LNCAP (cell line): Measurements from ENCODE around the gene SNRPB2.

Experiments used
- TF ChIP-seq, protein P1 (sequence below): fragments of 450-650 bp; IDR thresholded peaks from 2 replicates; pipeline ENCODE4 v1.5.1; 2017; ENCODE audit warnings: mild to moderate bottlenecking

Gene SNRPB2

GRCh38 chr20:16732506-16733152 lies 2.8 kb downstream of the SNRPB2 start:
- TF ChIP-seq, protein P1, sequence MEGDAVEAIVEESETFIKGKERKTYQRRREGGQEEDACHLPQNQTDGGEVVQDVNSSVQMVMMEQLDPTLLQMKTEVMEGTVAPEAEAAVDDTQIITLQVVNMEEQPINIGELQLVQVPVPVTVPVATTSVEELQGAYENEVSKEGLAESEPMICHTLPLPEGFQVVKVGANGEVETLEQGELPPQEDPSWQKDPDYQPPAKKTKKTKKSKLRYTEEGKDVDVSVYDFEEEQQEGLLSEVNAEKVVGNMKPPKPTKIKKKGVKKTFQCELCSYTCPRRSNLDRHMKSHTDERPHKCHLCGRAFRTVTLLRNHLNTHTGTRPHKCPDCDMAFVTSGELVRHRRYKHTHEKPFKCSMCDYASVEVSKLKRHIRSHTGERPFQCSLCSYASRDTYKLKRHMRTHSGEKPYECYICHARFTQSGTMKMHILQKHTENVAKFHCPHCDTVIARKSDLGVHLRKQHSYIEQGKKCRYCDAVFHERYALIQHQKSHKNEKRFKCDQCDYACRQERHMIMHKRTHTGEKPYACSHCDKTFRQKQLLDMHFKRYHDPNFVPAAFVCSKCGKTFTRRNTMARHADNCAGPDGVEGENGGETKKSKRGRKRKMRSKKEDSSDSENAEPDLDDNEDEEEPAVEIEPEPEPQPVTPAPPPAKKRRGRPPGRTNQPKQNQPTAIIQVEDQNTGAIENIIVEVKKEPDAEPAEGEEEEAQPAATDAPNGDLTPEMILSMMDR: no peak

- TF ChIP-seq, protein P1: no peak
Measured at GRCh38 chr20:16740365-16741072, 10.7 kb downstream of the SNRPB2 start.

DNA sequence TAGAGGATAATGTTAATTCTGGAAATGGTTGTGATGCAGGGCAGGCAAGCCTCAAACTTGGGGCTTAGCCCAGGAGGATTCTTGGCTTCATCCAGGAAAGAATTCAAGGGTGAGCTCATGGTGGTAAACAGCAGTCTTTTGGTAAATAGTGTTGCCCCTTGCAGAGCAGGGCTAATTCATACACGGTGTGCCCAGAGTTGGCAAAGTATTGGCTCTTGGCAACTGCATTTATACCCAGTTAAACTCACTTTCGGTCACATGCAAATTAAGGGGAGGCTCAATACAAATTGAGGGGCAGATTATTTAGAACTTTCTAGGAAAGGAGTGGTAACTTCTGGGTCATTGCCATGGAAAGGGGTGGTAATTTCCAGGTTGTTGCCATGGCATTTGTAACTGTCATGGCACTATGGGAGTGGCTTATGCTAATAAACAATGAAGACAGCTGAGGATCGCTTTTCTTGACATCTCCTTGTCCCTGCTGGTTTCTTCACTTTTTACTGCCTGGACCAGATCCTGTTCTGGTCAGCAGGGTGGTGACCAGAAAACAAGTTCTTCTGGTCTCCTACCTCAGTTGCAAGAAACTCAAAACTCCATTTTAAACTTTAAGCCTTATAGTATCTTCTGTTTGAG lies 14.5 kb downstream of the SNRPB2 start:
- TF ChIP-seq, protein P1: no peak

GRCh38 chr20:16745204-16745603 lies 15.4 kb downstream of the SNRPB2 start:
- TF ChIP-seq, protein P1: no peak

- TF ChIP-seq, protein P1: peak; percentile 57
Measured at GRCh38 chr20:16747291-16747811, 17.5 kb downstream of the SNRPB2 start.

GRCh38 chr20:16748308-16748900 lies 18.6 kb downstream of the SNRPB2 start, which contains the start of gene OTOR:
TSS of gene OTOR (plus strand) at chr20:16748358. CDS start at chr20:16748402, 44 bp downstream.
- TF ChIP-seq, protein P1: no peak

- TF ChIP-seq, protein P1: no peak
Measured at GRCh38 chr20:16749573-16749972, 19.7 kb downstream of the SNRPB2 start.
